Measurements from ENCODE around the gene GUCY1A1. TPM values are rescaled to one million over a fixed set of nuclear protein-coding genes. Genes with fewer than 3 reads are reported as not detected.

Gene GUCY1A1
- total and polyA plus RNA-seq, 3 experiments from 2014 or later: not detected

DNA sequence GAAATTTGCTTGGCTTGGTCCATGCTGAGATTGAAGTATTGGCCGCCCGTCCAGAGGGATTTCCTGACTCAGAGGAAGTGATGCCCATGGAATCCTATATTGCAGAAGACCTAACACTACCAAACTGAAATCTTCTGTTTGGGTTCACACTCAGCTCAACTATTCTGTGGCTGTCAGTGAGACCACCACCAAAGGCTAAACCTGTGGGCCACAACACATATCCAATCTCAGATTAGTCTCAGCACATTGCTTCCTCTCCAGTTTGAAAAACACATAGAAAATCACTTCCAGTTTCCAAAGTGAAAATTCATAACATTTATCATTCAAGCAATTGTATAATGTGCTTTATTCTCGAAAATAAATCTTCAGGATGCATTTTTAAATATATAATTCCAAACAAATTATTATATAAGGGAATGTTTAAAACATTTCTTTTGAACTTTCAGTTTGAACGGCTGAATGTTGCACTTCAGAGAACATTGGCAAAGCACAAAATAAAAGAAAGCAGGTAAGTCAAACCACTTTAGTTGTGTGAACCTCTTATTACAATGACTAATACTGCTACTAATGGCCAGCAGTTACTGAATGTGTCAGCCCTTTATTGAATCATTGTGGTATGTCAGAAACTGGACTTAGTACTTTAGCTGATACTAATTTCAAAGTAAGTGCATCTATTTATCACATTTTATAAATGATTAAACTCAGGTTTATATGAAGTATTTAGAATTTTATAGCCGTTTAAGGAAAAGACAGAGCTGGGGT lies 37.0 kb downstream of the GUCY1A1 start:
- H3K9me3 Mint-ChIP-seq: peaks cover 0 to 3% (median 2%) of the 10 kb centered on the region in 5 donors
- CTCF ChIA-PET: no interaction called here
- no peak for DNase-seq
- H3K27ac Mint-ChIP-seq: no peak overlapping the region
- H3K4me1 Mint-ChIP-seq: no peaks in the 10 kb centered on the region
- Histone ChIP-seq H3K9me3 (ENCODE audit: low read length) (no peaks in the 10 kb centered on the region), H3K4me1 (ENCODE audit: insufficient read depth, low read length) (no peaks in the 10 kb centered on the region), H3K36me3 (ENCODE audit: insufficient read depth, low read length) (no peaks in the 10 kb centered on the region), H3K4me3 (ENCODE audit: low read length) (no peak overlapping the region), H3K27me3 (ENCODE audit: insufficient read depth, low read length, poor library complexity, severe bottlenecking) (no peaks in the 10 kb centered on the region), H3K27ac (ENCODE audit: low read depth, low read length) (no peak overlapping the region)
- POLR2A ChIA-PET: no interaction called here
- no peak overlapping the region for H3K4me3 Mint-ChIP-seq
- no peaks in the 10 kb centered on the region for H3K36me3 Mint-ChIP-seq
- peaks cover 0 to 1% of the 10 kb centered on the region in 2 donors for H3K27me3 Mint-ChIP-seq

DNA sequence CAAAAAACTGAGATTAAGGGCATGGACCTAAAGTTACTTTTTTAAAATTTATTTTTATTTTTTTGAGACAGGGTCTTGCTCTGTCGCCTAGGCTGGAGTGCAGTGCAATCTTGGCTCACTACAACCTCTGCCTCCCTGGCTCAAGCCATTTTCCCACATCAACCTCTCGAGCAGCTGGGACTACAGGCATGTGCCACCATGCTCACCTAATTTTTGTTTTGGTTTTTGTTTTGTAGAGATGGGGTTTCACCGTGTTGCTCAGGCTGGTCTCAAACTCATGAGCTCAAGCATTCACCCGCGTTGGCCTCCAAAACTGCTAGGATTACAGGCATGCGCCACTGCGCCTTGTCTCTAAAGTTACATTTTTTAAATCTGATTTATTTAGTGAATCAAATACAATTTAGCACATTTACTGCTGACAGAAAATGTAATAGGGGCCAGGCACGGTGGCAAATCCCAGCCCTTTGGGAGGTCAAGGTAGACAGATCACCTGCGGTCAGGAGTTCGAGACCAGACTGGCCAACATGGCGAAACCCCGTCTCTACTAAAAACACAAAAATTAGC lies 38.3 kb downstream of the GUCY1A1 start:
- DNase-seq: no peak
- H3K36me3 ChIP-seq (ENCODE audit: insufficient read depth, low read length): no peaks in the 10 kb centered on the region

DNA sequence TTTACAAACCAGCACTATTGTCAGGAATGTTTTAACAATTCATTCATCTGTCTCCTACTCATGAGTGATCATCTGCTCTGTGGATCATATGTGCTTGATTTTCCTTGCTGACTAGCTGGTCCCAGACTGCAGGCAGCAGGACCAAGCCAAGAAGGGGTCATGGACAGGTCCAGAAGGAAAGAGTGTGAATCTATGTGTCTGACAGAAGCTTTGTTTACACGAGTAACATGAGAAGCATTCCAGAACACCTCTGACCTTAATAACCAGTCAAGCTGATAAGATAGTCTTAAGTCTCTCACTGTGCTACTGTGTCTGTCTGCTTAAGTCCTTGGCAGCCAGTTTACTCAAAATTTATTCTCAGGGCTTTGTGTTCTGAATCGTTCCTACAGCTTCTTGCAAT lies 39.0 kb downstream of the GUCY1A1 start:
- Histone ChIP-seq H3K4me3 (ENCODE audit: low read length) (no peak overlapping the region), H3K27me3 (ENCODE audit: insufficient read depth, low read length, poor library complexity, severe bottlenecking) (no peaks in the 10 kb centered on the region), H3K36me3 (ENCODE audit: insufficient read depth, low read length) (no peaks in the 10 kb centered on the region), H3K27ac (ENCODE audit: low read depth, low read length) (no peak overlapping the region), H3K9me3 (ENCODE audit: low read length) (no peaks in the 10 kb centered on the region), H3K4me1 (ENCODE audit: insufficient read depth, low read length) (no peaks in the 10 kb centered on the region)
- peaks cover 0 to 3% (median 0%) of the 10 kb centered on the region in 5 donors for H3K9me3 Mint-ChIP-seq
- no peak overlapping the region for H3K27ac Mint-ChIP-seq
- no peaks in the 10 kb centered on the region for H3K4me1 Mint-ChIP-seq
- H3K36me3 Mint-ChIP-seq: no peaks in the 10 kb centered on the region
- peaks cover 0 to 1% of the 10 kb centered on the region in 2 donors for H3K27me3 Mint-ChIP-seq
- ChIA-PET CTCF (no interaction called here), POLR2A (no interaction called here)
- no peak overlapping the region for H3K4me3 Mint-ChIP-seq
- no peak for DNase-seq

More for the DNA sequence above, 38.3 kb downstream of the GUCY1A1 start:
- no peaks in the 10 kb centered on the region for H3K27me3 ChIP-seq (ENCODE audit: insufficient read depth, low read length, poor library complexity, severe bottlenecking)
- Mint-ChIP-seq H3K9me3 (peaks cover 0 to 3% (median 0%) of the 10 kb centered on the region in 5 donors), H3K4me3 (no peak overlapping the region), H3K36me3 (no peaks in the 10 kb centered on the region), H3K27ac (no peak overlapping the region), H3K27me3 (peaks cover 0 to 1% of the 10 kb centered on the region in 2 donors), H3K4me1 (no peaks in the 10 kb centered on the region)
- no peak overlapping the region for H3K27ac ChIP-seq (ENCODE audit: low read depth, low read length)
- no peaks in the 10 kb centered on the region for H3K9me3 ChIP-seq (ENCODE audit: low read length)
- POLR2A ChIA-PET: no interaction called here
- no peak overlapping the region for H3K4me3 ChIP-seq (ENCODE audit: low read length)
- H3K4me1 ChIP-seq (ENCODE audit: insufficient read depth, low read length): no peaks in the 10 kb centered on the region
- CTCF ChIA-PET: no interaction called here

DNA sequence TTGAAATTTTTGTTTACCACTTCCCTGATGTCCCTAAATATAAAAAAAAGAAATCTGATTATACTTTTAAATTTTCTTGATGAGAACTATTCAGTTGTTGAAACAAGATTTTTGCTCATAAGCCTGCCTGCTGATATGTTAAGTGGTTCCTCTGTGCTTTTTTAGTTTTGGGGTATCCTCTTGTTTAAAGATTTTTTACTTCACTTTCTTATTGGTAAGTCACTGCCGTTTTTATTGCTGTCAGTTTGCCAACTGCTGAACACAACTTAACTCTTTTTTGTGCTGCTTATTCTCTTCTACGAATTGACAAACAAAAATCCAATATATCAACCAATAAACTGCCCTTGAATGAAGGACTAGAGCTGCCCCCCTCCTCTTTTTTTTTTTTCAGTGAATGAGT lies 39.5 kb downstream of the GUCY1A1 start:
- Histone ChIP-seq H3K27ac (ENCODE audit: low read depth, low read length) (no peak overlapping the region), H3K4me3 (ENCODE audit: low read length) (no peak overlapping the region), H3K4me1 (ENCODE audit: insufficient read depth, low read length) (no peaks in the 10 kb centered on the region), H3K36me3 (ENCODE audit: insufficient read depth, low read length) (no peaks in the 10 kb centered on the region), H3K9me3 (ENCODE audit: low read length) (no peaks in the 10 kb centered on the region), H3K27me3 (ENCODE audit: insufficient read depth, low read length, poor library complexity, severe bottlenecking) (no peaks in the 10 kb centered on the region)
- no peaks in the 10 kb centered on the region for H3K4me1 Mint-ChIP-seq
- ChIA-PET POLR2A (no interaction called here), CTCF (no interaction called here)
- DNase-seq: no peak
- peaks cover 0 to 1% of the 10 kb centered on the region in 2 donors for H3K27me3 Mint-ChIP-seq
- no peak overlapping the region for H3K27ac Mint-ChIP-seq
- peaks cover 0 to 3% (median 0%) of the 10 kb centered on the region in 5 donors for H3K9me3 Mint-ChIP-seq
- H3K36me3 Mint-ChIP-seq: no peaks in the 10 kb centered on the region
- H3K4me3 Mint-ChIP-seq: no peak overlapping the region

DNA sequence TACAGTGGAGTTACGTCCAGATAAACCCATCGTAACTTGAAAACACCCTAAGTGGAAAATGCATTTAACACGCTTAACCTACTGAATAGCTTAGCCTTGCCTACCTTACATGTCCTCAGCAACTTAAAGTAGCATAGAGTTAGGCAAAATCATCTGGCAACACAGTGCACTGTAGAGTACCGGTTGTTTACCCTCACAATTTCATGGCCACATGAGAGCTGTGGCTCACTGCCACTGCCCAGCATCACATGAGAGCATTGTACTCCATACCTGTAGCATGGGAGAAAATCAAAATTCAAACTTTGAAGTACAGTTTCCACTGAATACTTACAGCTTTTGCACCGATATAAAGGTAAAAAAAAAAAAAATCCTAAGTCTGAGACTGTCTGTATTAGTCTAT lies 40.6 kb downstream of the GUCY1A1 start:
- Mint-ChIP-seq H3K9me3 (peaks cover 0 to 3% (median 0%) of the 10 kb centered on the region in 5 donors), H3K4me3 (no peak overlapping the region), H3K27ac (no peak overlapping the region), H3K36me3 (no peaks in the 10 kb centered on the region), H3K27me3 (peaks cover 0 to 1% of the 10 kb centered on the region in 2 donors), H3K4me1 (no peaks in the 10 kb centered on the region)
- ChIA-PET POLR2A (no interaction called here), CTCF (no interaction called here)
- H3K4me1 ChIP-seq (ENCODE audit: insufficient read depth, low read length): no peaks in the 10 kb centered on the region
- no peaks in the 10 kb centered on the region for H3K27me3 ChIP-seq (ENCODE audit: insufficient read depth, low read length, poor library complexity, severe bottlenecking)
- no peak overlapping the region for H3K27ac ChIP-seq (ENCODE audit: low read depth, low read length)
- H3K4me3 ChIP-seq (ENCODE audit: low read length): no peak overlapping the region
- H3K36me3 ChIP-seq (ENCODE audit: insufficient read depth, low read length): no peaks in the 10 kb centered on the region
- H3K9me3 ChIP-seq (ENCODE audit: low read length): no peaks in the 10 kb centered on the region
- no peak for DNase-seq

DNA sequence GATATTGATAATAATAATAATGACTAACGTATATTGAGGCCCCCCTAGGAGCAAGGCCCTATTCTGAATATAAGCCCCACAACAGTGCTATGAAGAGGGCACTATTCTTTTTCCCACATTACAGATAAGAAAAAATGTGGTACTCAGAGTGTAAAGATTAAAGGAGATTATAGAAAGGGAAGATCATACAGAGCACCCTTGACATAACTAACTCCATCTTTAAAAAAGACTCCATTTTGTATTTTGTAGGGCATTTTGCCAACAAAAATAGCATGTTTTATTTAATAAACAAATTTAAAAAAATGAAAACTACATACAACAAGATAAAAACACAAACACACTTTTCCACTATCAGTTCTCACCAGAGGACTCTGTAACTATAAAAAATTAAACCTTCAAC lies 42.1 kb downstream of the GUCY1A1 start:
- Mint-ChIP-seq H3K27me3 (peaks cover 0 to 1% of the 10 kb centered on the region in 2 donors), H3K36me3 (no peaks in the 10 kb centered on the region), H3K4me1 (no peaks in the 10 kb centered on the region), H3K4me3 (no peak overlapping the region), H3K9me3 (no peaks in the 10 kb centered on the region), H3K27ac (no peak overlapping the region)
- Histone ChIP-seq H3K9me3 (ENCODE audit: low read length) (no peaks in the 10 kb centered on the region), H3K36me3 (ENCODE audit: insufficient read depth, low read length) (no peaks in the 10 kb centered on the region), H3K4me3 (ENCODE audit: low read length) (no peak overlapping the region), H3K27me3 (ENCODE audit: insufficient read depth, low read length, poor library complexity, severe bottlenecking) (no peaks in the 10 kb centered on the region), H3K27ac (ENCODE audit: low read depth, low read length) (no peak overlapping the region), H3K4me1 (ENCODE audit: insufficient read depth, low read length) (no peaks in the 10 kb centered on the region)
- CTCF ChIA-PET: no interaction called here
- no peak for DNase-seq
- POLR2A ChIA-PET: no interaction called here

DNA sequence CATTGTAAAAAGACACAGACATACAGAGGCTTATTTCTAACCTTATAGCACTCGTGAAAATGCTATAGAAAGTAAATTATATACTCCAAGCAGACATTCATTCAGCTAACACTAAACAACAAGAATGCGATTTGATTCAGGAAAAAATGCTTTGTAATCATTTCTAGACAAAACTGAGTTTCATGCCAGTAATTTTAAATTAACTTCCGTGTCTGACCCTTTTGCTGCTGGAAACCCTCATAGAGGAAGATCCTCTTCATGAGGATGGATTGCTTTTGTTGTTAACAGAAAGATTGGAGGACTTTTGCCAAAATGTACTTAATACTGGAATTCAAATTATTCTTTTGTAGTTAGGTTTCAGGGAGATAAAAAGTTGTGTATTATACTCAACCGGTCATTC lies 43.3 kb downstream of the GUCY1A1 start:
- Histone ChIP-seq H3K27ac (ENCODE audit: low read depth, low read length) (no peak overlapping the region), H3K4me3 (ENCODE audit: low read length) (no peak overlapping the region), H3K9me3 (ENCODE audit: low read length) (no peaks in the 10 kb centered on the region), H3K36me3 (ENCODE audit: insufficient read depth, low read length) (no peaks in the 10 kb centered on the region), H3K27me3 (ENCODE audit: insufficient read depth, low read length, poor library complexity, severe bottlenecking) (no peaks in the 10 kb centered on the region), H3K4me1 (ENCODE audit: insufficient read depth, low read length) (no peaks in the 10 kb centered on the region)
- H3K36me3 Mint-ChIP-seq: no peaks in the 10 kb centered on the region
- H3K27ac Mint-ChIP-seq: no peak overlapping the region
- CTCF ChIA-PET: no interaction called here
- POLR2A ChIA-PET: no interaction called here
- H3K27me3 Mint-ChIP-seq: no peaks in the 10 kb centered on the region
- H3K4me3 Mint-ChIP-seq: no peak overlapping the region
- no peaks in the 10 kb centered on the region for H3K9me3 Mint-ChIP-seq
- no peak for DNase-seq
- H3K4me1 Mint-ChIP-seq: no peaks in the 10 kb centered on the region

DNA sequence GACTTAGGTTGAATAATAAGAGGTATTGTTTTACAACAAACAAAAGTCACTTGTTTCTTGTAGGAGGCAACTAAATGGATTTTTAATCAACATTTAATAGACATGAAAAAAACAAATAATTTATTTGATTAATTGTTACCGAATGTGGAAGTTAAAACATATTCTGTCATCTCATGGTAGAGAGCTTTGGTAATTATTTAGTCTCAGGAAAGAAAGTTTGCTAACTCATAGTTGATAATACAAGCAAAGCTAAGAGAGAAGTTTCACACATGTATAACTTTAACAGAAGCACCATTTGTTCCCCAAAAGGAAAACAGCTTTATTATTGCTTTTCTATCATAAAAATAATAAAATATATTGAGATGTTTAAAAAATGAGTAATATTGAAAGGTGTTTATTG lies 44.9 kb downstream of the GUCY1A1 start:
- ChIA-PET CTCF (no interaction called here), POLR2A (no interaction called here)
- no peaks in the 10 kb centered on the region for H3K9me3 Mint-ChIP-seq

More for the DNA sequence above, 44.9 kb downstream of the GUCY1A1 start:
- Mint-ChIP-seq H3K4me3 (no peak overlapping the region), H3K27me3 (no peaks in the 10 kb centered on the region), H3K27ac (no peak overlapping the region), H3K36me3 (no peaks in the 10 kb centered on the region), H3K4me1 (no peaks in the 10 kb centered on the region)
- H3K4me1 ChIP-seq (ENCODE audit: insufficient read depth, low read length): no peaks in the 10 kb centered on the region
- H3K4me3 ChIP-seq (ENCODE audit: low read length): no peak overlapping the region
- H3K36me3 ChIP-seq (ENCODE audit: insufficient read depth, low read length): no peaks in the 10 kb centered on the region
- H3K27me3 ChIP-seq (ENCODE audit: insufficient read depth, low read length, poor library complexity, severe bottlenecking): no peaks in the 10 kb centered on the region
- H3K9me3 ChIP-seq (ENCODE audit: low read length): no peaks in the 10 kb centered on the region
- DNase-seq: no peak
- no peak overlapping the region for H3K27ac ChIP-seq (ENCODE audit: low read depth, low read length)
